ENCODE results near the gene NUDT17.

The NUDT17 gene

DNA sequence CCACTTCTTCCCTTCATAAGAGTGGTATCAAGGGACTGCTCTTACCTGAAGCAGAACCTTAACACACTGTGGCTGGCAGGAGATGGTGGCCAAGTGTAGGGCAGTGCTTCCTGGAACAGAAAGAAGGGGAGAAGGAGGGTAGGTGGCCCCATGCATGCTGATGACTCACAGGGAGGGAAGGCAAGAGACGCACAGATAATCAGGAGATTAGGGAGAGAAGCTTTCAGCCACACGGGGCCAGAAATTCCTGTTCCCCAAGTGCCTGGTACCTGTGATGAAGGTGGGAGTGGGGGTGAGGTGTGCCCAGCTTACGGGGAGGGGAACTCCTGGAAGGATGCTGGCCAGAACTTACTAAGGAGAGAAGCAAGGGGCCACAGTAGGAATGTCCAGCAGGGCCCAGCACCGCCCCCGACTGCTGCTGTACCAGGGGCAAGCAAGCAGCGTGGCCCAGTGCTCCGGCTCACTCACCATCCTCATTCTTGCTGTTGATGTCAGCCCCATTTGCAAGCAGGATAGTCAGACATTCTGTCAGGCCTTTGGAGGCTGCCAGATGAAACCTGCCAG is 32.6 kb downstream of the NUDT17 start (continued):
- TF ChIP-seq ZC3H10 (CRISPR knock-in tag; IDR thresholded peaks at IDR 0.05), result no peak

DNA sequence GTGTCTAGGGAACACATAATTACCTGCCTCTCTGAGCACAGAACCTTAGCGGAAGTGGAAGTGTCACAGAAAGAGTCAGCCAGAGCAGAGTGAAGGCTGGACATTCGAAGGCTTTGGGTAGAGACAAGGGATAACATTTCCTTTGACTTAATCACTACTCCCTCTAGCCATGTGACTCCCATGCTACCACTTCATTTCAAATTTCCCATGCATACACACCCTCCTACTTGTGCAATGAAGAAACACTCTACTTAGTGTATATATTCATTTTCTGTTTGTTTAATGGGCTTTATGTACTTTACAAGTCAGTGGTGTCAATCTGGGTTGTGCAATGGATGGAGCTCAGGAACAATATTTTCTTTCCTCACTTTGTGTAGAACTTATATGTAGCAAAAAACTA is 33.3 kb downstream of the NUDT17 start:
- ATAC-seq, result peak; percentile 22; the same call in 1 of the 3 replicates
- TF ChIP-seq, protein P1, sequence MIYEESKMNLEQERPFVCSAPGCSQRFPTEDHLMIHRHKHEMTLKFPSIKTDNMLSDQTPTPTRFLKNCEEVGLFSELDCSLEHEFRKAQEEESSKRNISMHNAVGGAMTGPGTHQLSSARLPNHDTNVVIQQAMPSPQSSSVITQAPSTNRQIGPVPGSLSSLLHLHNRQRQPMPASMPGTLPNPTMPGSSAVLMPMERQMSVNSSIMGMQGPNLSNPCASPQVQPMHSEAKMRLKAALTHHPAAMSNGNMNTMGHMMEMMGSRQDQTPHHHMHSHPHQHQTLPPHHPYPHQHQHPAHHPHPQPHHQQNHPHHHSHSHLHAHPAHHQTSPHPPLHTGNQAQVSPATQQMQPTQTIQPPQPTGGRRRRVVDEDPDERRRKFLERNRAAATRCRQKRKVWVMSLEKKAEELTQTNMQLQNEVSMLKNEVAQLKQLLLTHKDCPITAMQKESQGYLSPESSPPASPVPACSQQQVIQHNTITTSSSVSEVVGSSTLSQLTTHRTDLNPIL (CRISPR knock-in tag; IDR thresholded peaks at IDR 0.05; ENCODE audit: low read depth), result no peak
- no peak for TF ChIP-seq ZFP3 (CRISPR knock-in tag; IDR thresholded peaks at IDR 0.05)
- no peak for TF ChIP-seq TOX (CRISPR knock-in tag; IDR thresholded peaks at IDR 0.05; ENCODE audit: borderline replicate concordance)
- TF ChIP-seq ISL1 (CRISPR knock-in tag; IDR thresholded peaks at IDR 0.05), result no peak
- TF ChIP-seq ZNF8 (CRISPR knock-in tag; IDR thresholded peaks at IDR 0.05), result no peak
- TF ChIP-seq PPARA (CRISPR knock-in tag; IDR thresholded peaks at IDR 0.05; ENCODE audit: borderline replicate concordance), result no peak
- TF ChIP-seq SNAI2 (CRISPR knock-in tag; IDR thresholded peaks at IDR 0.05), result no peak
- TF ChIP-seq, protein P2, sequence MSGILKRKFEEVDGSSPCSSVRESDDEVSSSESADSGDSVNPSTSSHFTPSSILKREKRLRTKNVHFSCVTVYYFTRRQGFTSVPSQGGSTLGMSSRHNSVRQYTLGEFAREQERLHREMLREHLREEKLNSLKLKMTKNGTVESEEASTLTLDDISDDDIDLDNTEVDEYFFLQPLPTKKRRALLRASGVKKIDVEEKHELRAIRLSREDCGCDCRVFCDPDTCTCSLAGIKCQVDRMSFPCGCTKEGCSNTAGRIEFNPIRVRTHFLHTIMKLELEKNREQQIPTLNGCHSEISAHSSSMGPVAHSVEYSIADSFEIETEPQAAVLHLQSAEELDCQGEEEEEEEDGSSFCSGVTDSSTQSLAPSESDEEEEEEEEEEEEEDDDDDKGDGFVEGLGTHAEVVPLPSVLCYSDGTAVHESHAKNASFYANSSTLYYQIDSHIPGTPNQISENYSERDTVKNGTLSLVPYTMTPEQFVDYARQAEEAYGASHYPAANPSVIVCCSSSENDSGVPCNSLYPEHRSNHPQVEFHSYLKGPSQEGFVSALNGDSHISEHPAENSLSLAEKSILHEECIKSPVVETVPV (CRISPR knock-in tag; IDR thresholded peaks at IDR 0.05), result no peak
- TF ChIP-seq ESRRG (CRISPR knock-in tag; IDR thresholded peaks at IDR 0.05), result no peak
- TF ChIP-seq ZNF70 (CRISPR knock-in tag; IDR thresholded peaks at IDR 0.05), result no peak
- no peak for TF ChIP-seq BACH2 (CRISPR knock-in tag; IDR thresholded peaks at IDR 0.05; ENCODE audit: borderline replicate concordance)
- no peak for TF ChIP-seq GLIS3 (CRISPR knock-in tag; IDR thresholded peaks at IDR 0.05)
- TF ChIP-seq, protein P3, sequence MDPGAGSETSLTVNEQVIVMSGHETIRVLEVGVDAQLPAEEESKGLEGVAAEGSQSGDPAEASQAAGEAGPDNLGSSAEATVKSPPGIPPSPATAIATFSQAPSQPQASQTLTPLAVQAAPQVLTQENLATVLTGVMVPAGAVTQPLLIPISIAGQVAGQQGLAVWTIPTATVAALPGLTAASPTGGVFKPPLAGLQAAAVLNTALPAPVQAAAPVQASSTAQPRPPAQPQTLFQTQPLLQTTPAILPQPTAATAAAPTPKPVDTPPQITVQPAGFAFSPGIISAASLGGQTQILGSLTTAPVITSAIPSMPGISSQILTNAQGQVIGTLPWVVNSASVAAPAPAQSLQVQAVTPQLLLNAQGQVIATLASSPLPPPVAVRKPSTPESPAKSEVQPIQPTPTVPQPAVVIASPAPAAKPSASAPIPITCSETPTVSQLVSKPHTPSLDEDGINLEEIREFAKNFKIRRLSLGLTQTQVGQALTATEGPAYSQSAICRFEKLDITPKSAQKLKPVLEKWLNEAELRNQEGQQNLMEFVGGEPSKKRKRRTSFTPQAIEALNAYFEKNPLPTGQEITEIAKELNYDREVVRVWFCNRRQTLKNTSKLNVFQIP (CRISPR knock-in tag; IDR thresholded peaks at IDR 0.05; ENCODE audit: borderline replicate concordance, low read depth), result no peak
- TF ChIP-seq, protein P4, sequence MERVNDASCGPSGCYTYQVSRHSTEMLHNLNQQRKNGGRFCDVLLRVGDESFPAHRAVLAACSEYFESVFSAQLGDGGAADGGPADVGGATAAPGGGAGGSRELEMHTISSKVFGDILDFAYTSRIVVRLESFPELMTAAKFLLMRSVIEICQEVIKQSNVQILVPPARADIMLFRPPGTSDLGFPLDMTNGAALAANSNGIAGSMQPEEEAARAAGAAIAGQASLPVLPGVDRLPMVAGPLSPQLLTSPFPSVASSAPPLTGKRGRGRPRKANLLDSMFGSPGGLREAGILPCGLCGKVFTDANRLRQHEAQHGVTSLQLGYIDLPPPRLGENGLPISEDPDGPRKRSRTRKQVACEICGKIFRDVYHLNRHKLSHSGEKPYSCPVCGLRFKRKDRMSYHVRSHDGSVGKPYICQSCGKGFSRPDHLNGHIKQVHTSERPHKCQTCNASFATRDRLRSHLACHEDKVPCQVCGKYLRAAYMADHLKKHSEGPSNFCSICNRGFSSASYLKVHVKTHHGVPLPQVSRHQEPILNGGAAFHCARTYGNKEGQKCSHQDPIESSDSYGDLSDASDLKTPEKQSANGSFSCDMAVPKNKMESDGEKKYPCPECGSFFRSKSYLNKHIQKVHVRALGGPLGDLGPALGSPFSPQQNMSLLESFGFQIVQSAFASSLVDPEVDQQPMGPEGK (CRISPR knock-in tag; IDR thresholded peaks at IDR 0.05; ENCODE audit: borderline replicate concordance), result no peak

DNA sequence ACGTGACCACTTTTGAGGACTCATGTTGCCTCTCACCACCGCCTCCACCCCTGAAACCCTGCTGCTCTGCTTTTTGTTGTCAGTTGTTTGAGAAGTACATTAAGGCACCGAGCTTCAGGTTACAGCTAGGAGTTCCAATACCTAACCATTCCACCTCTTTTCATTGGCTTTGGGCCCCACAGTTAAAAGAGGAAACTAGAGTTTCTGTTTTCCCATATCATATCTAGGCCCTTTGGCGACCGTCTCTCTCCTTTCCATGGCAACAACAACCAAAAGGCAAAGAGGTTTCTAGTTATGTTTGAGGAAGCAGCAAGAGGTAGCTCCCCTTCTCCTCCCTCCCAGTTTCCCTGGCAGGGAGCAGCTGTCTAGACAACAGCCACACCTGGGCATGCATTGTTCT is 34.3 kb downstream of the NUDT17 start:
- no peak for ATAC-seq

More for the DNA sequence above, 34.3 kb downstream of the NUDT17 start:
- TF ChIP-seq BACH2 (CRISPR knock-in tag; IDR thresholded peaks at IDR 0.05; ENCODE audit: borderline replicate concordance) (no peak), ZNF70 (CRISPR knock-in tag; IDR thresholded peaks at IDR 0.05) (no peak), PPARA (CRISPR knock-in tag; IDR thresholded peaks at IDR 0.05; ENCODE audit: borderline replicate concordance) (no peak), ZNF8 (CRISPR knock-in tag; IDR thresholded peaks at IDR 0.05) (no peak), ZNF565 (CRISPR knock-in tag; conservative IDR thresholded peaks at IDR 0.05; ENCODE audit: low read depth) (no peak), GLIS3 (CRISPR knock-in tag; IDR thresholded peaks at IDR 0.05) (no peak), TCF4 (CRISPR knock-in tag; IDR thresholded peaks at IDR 0.05; ENCODE audit: borderline replicate concordance) (no peak), TOX (CRISPR knock-in tag; IDR thresholded peaks at IDR 0.05; ENCODE audit: borderline replicate concordance) (no peak), OSR1 (CRISPR knock-in tag; IDR thresholded peaks at IDR 0.05) (no peak), ISL1 (CRISPR knock-in tag; IDR thresholded peaks at IDR 0.05) (no peak), SNAI2 (CRISPR knock-in tag; IDR thresholded peaks at IDR 0.05) (no peak), CSDC2 (CRISPR knock-in tag; IDR thresholded peaks at IDR 0.05) (no peak), ZFP30 (CRISPR knock-in tag; IDR thresholded peaks at IDR 0.05) (no peak), RARB (CRISPR knock-in tag; IDR thresholded peaks at IDR 0.05) (no peak)
- TF ChIP-seq, protein P2 (CRISPR knock-in tag; IDR thresholded peaks at IDR 0.05), result no peak
- TF ChIP-seq, protein P4 (CRISPR knock-in tag; IDR thresholded peaks at IDR 0.05; ENCODE audit: borderline replicate concordance), result no peak
- TF ChIP-seq, protein P5, sequence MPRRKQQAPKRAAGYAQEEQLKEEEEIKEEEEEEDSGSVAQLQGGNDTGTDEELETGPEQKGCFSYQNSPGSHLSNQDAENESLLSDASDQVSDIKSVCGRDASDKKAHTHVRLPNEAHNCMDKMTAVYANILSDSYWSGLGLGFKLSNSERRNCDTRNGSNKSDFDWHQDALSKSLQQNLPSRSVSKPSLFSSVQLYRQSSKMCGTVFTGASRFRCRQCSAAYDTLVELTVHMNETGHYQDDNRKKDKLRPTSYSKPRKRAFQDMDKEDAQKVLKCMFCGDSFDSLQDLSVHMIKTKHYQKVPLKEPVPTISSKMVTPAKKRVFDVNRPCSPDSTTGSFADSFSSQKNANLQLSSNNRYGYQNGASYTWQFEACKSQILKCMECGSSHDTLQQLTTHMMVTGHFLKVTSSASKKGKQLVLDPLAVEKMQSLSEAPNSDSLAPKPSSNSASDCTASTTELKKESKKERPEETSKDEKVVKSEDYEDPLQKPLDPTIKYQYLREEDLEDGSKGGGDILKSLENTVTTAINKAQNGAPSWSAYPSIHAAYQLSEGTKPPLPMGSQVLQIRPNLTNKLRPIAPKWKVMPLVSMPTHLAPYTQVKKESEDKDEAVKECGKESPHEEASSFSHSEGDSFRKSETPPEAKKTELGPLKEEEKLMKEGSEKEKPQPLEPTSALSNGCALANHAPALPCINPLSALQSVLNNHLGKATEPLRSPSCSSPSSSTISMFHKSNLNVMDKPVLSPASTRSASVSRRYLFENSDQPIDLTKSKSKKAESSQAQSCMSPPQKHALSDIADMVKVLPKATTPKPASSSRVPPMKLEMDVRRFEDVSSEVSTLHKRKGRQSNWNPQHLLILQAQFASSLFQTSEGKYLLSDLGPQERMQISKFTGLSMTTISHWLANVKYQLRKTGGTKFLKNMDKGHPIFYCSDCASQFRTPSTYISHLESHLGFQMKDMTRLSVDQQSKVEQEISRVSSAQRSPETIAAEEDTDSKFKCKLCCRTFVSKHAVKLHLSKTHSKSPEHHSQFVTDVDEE (CRISPR knock-in tag; IDR thresholded peaks at IDR 0.05), result no peak
- TF ChIP-seq, protein P1 (CRISPR knock-in tag; IDR thresholded peaks at IDR 0.05; ENCODE audit: low read depth), result no peak

Data from SK-N-SH treated with all-trans-retinoic acid at 6 μM for 48 hours (cell line).